ENCODE data around the gene MINK1.
A peak's percentile ranks its signal among the peaks of the same experiment; 100 is the strongest.
"Not testable (repeated sequence)": the region's sequence is repeated elsewhere in the genome, so short reads cannot be mapped to it uniquely, and the experiment has no call there.

MINK1 gene

GRCh38 chr17:4901648-4902344 lies 68.7 kb downstream of the MINK1 start:
- no peak for DNase-seq

GRCh38 chr17:4902540-4902939 lies 69.4 kb downstream of the MINK1 start:
- no peak for DNase-seq

GRCh38 chr17:4903051-4903818 lies 70.1 kb downstream of the MINK1 start, which contains the start of gene CHRNE:
CHRNE (minus strand) TSS chr17:4903098; CDS start chr17:4903063, 35 bp downstream.
- peak; percentile 32 for DNase-seq

GRCh38 chr17:4906642-4907041 lies 73.5 kb downstream of the MINK1 start:
- DNase-seq: not testable (repeated sequence)

- DNase-seq: no peak
These were observed 75.2 kb downstream of the MINK1 start for GRCh38 chr17:4908301-4908700.

GRCh38 chr17:4908711-4909496 lies 75.8 kb downstream of the MINK1 start:
- DNase-seq: no peak

GRCh38 chr17:4913994-4914393 lies 80.9 kb downstream of the MINK1 start:
- no peak for DNase-seq

- DNase-seq: not testable (repeated sequence)
These were observed 81.4 kb downstream of the MINK1 start for GRCh38 chr17:4914551-4914950.

- no peak for DNase-seq
These were observed 86.4 kb downstream of the MINK1 start for GRCh38 chr17:4919511-4920047.

GRCh38 chr17:4920351-4921048 lies 87.4 kb downstream of the MINK1 start:
- DNase-seq: no peak

GRCh38 chr17:4921320-4921719 lies 88.2 kb downstream of the MINK1 start:
- no peak for DNase-seq

- not testable (repeated sequence) for DNase-seq
These were observed 93.6 kb downstream of the MINK1 start for GRCh38 chr17:4926577-4927335.

- DNase-seq: no peak
These were observed 95.7 kb downstream of the MINK1 start for GRCh38 chr17:4928881-4929280.

GRCh38 chr17:4931963-4932362 lies 98.8 kb downstream of the MINK1 start, which contains the start of gene GP1BA:
GP1BA (plus strand) TSS chr17:4932277; CDS start chr17:4932605, 328 bp downstream.
- no peak for DNase-seq

- no peak for DNase-seq
These were observed 99.6 kb downstream of the MINK1 start for GRCh38 chr17:4932756-4933155.

GRCh38 chr17:4933646-4934045 lies 100.5 kb downstream of the MINK1 start:
- no peak for DNase-seq

- no peak for DNase-seq
These were observed 101.2 kb downstream of the MINK1 start for GRCh38 chr17:4934173-4934979.

GRCh38 chr17:4935650-4936049 lies 102.5 kb downstream of the MINK1 start:
- no peak for DNase-seq

GRCh38 chr17:4936436-4936835 lies 103.3 kb downstream of the MINK1 start:
- DNase-seq: no peak

- DNase-seq: no peak
These were observed 104.4 kb downstream of the MINK1 start for GRCh38 chr17:4937553-4937952.

- DNase-seq: no peak
These were observed 104.9 kb downstream of the MINK1 start for GRCh38 chr17:4938069-4938491.
